Right lobe of liver (tissue), 6 donors: Measurements from ENCODE around the gene CASP7. TPM values are rescaled to one million over a fixed set of nuclear protein-coding genes. Genes with fewer than 3 reads are reported as not detected.

Experiments used
- ATAC-seq, 4 donors: fragments of 200-7000 bp; cut with Tn5 transposase; one replicate each; pipeline ENCODE4 v1.9.1; 2020; ENCODE audit warnings: mild to moderate bottlenecking in 4 of 4, moderate library complexity in 4 of 4
- DNase-seq, 3 donors: peaks; one replicate each; pipeline ENCODE4 v3.0.0-alpha.2; 2020
- H3K27ac ChIP-seq, 3 donors: fragments of 200-600 bp; one replicate each; pipeline ENCODE4 v1.8.0; 2022
- H3K27me3 ChIP-seq, 2 donors: fragments of 200-600 bp; one replicate each; pipeline ENCODE4 v1.8.0; 2022
- H3K36me3 ChIP-seq, 4 donors: fragments of 200-600 bp; sonication (generic) in 1 of 4; one replicate each; pipeline versions ENCODE4 v1.5.1 to v1.8.0; 2017 to 2022; ENCODE audit warnings: control low read depth in 1 of 4
- H3K4me1 ChIP-seq, 4 donors: fragments of 200-600 bp; sonication (generic) in 1 of 4; one replicate each; pipeline versions ENCODE4 v1.5.1 to v1.8.0; 2017 to 2022; ENCODE audit warnings: control low read depth in 1 of 4
- H3K4me3 ChIP-seq, 3 donors: fragments of 200-600 bp; one replicate each; pipeline ENCODE4 v1.8.0; 2022
- H3K9me3 ChIP-seq, 4 donors: fragments of 200-600 bp; sonication (generic) in 1 of 4; one replicate each; pipeline versions ENCODE4 v1.5.1 to v1.8.0; 2017 to 2022; ENCODE audit warnings: control low read depth in 1 of 4
- POLR2A ChIP-seq: fragments of 450-650 bp; IDR thresholded peaks from one replicate; pipeline ENCODE4 v1.6.1; 2017; ENCODE audit warnings: antibody characterized with exemption, mild to moderate bottlenecking
- WGBS: methylation state at CpG from one replicate; pipeline ENCODE4 v1.1.6; 2018; ENCODE audit warnings: low coverage, low lambda C conversion rate; ENCODE audit not compliant: insufficient coverage; ENCODE audit errors: missing lambda C conversion rate; 5-methylcytosine and 5-hydroxymethylcytosine counted together
- intact Hi-C, 2 donors: fragments of 100-400 bp; cut with DNase I; formaldehyde crosslinking; loops; one replicate each; pipeline versions ENCODE4 v1.11.2 to v1.14.1; 2022
- total RNA-seq, 6 experiments: library from RNA; depleted of rRNA in 2 of 6; stranded (reverse); fragments of >200 nt in 2 of 6; fragmentation: NEBNext Ultra II Directional in 3 of 6; extraction: Animal tissue kit (Norgen Biotek cat#: 25700) in 3 of 6; gene quantifications; one replicate each; pipeline versions ENCODE4 v1.1.0 to v1.2.4, GENCODE V29; 2016 to 2023
- TF ChIP-seq, protein P1 (sequence below), 4 donors: fragments of 200-600 bp in 3 of 4; fragments of 450-650 bp in 1 of 4; IDR thresholded peaks; one replicate each; pipeline versions ENCODE4 v1.5.1 to v1.8.0; 2016 to 2022; ENCODE audit warnings: antibody characterized with exemption in 4 of 4, mild to moderate bottlenecking in 2 of 4
- donor health status: DM: no; HTN: yes; CAD: no.
- donor health status: DM: no; HTN: no; CAD: no.
- donor health status: DM: no; HTN: no; CAD: no.
- donor health status: DM: no; HTN: yes; CAD: no.
- donor health status: DM: no; HTN: yes; CAD: no.

CASP7 gene
- total RNA-seq, 6 experiments from 2014 or later = 9.5 to 24.7 (median 12.4) TPM

DNA sequence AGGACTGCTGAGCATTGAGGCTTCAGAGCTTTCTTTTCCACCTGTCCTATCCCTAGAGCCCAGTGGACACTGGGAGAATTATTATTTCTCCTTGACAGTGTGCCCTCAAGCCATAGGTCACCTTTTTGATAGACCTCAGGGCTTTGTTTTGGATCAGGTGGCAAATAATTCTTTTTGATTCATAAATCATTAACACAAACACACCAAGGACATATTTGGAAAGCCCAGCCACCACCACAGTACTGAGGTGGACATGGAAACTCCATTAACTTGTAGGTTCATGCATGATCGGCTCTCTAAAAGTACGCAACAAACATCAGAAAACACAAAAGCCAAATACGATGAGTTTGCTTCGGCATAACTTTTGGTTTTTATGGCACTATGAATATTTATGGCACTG lies 53.9 kb downstream of the CASP7 start:
- H3K36me3 ChIP-seq = peaks cover 0 to 19% (median 6%) of the 10 kb centered on the region in 4 donors
- DNase-seq (no peak), ATAC-seq (no peak)
- no peaks in the 10 kb centered on the region for H3K9me3 ChIP-seq
- no peaks in the 10 kb centered on the region for H3K4me1 ChIP-seq
- intact Hi-C loops = no loop called here
- H3K4me3 ChIP-seq = no peak overlapping the region
- TF ChIP-seq POLR2A = no peak
- TF ChIP-seq, protein P1, sequence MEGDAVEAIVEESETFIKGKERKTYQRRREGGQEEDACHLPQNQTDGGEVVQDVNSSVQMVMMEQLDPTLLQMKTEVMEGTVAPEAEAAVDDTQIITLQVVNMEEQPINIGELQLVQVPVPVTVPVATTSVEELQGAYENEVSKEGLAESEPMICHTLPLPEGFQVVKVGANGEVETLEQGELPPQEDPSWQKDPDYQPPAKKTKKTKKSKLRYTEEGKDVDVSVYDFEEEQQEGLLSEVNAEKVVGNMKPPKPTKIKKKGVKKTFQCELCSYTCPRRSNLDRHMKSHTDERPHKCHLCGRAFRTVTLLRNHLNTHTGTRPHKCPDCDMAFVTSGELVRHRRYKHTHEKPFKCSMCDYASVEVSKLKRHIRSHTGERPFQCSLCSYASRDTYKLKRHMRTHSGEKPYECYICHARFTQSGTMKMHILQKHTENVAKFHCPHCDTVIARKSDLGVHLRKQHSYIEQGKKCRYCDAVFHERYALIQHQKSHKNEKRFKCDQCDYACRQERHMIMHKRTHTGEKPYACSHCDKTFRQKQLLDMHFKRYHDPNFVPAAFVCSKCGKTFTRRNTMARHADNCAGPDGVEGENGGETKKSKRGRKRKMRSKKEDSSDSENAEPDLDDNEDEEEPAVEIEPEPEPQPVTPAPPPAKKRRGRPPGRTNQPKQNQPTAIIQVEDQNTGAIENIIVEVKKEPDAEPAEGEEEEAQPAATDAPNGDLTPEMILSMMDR (IDR thresholded peaks at IDR 0.05) = no peak
- H3K27me3 ChIP-seq = no peaks in the 10 kb centered on the region
- no peak overlapping the region for H3K27ac ChIP-seq
- WGBS = 98% methylated on average over 4 of the region's 4 CpGs

DNA sequence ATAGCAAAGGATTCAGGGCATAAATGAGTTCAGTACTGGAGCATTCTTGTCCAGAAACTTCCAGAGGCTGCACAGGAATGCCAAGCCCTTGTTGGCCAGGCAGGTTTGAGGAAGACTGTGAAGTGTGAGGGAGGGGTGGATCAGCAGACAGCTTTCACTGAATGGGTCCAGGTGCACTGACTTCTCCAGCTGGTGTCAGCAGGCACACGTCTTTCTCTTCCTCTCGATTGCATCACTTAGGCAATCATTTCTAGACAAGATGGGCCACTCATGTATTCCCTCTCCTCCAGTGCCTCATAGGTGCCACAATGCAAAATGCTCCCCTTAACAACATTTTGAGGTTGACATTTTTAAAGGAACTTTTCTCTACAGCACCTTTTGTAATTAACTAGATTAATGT lies 56.2 kb downstream of the CASP7 start:
- DNase-seq (peak in 1 of 3 donors; percentile 21), ATAC-seq (peak; percentile 82 to 97 (median 93))
- no peak for TF ChIP-seq POLR2A
- TF ChIP-seq, protein P1 (IDR thresholded peaks at IDR 0.05) = peak in 3 of 4 donors; percentile 21 to 46 (median 30)
- H3K36me3 ChIP-seq = no peaks in the 10 kb centered on the region
- no peaks in the 10 kb centered on the region for H3K4me1 ChIP-seq
- H3K27ac ChIP-seq = no peak overlapping the region
- no peak overlapping the region for H3K4me3 ChIP-seq
- H3K9me3 ChIP-seq = no peaks in the 10 kb centered on the region
- 25% methylated on average over 2 of the region's 2 CpGs for WGBS
- no peaks in the 10 kb centered on the region for H3K27me3 ChIP-seq
- intact Hi-C loops = no loop called here

DNA sequence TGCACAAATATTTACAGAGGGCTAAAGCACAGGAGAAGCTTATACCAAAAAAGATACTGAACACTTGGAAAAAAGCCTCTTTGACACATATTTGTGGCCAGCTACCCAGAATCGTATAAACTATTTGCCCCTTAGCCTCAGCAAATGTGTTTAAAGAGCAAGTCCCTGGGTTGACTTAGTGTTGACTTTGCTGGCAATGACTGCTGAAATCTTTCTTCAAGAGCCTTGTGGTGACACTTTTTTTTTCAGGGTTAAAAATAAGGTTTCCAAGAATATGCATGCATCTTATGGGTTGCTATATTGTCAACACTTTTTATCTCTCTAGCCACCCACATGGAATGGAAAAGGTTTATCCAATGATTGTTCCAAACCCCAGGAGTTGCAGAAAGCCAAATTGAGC lies 56.9 kb downstream of the CASP7 start:
- intact Hi-C loops = no loop called here
- H3K27ac ChIP-seq = no peak overlapping the region
- TF ChIP-seq, protein P1 (IDR thresholded peaks at IDR 0.05) = no peak
- no peak for TF ChIP-seq POLR2A
- no peaks in the 10 kb centered on the region for H3K9me3 ChIP-seq
- H3K27me3 ChIP-seq = no peaks in the 10 kb centered on the region
- WGBS = 38% methylated on average over 1 of the region's 1 CpG
- H3K4me3 ChIP-seq = no peak overlapping the region
- no peaks in the 10 kb centered on the region for H3K36me3 ChIP-seq
- DNase-seq (no peak), ATAC-seq (peak in 1 of 4 donors; percentile 30)
- H3K4me1 ChIP-seq = no peaks in the 10 kb centered on the region

DNA sequence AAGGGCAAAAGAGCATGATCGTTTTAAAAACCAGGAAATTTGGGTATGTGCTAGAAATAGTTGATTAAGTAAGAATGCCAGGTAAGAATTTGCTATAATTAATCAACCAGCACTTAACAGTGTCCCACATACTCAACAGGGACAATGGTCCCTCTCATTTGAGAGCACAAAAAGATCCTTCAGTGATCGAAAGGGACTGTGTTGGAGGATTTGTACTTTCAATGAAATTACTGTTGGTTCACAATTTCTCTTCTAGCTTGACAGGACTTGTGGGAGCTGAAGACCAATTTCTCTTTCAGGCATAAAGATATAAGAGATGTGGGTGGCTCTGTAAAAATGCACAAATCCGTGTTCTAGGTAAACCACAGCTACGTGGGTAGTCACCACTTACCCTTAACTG lies 59.3 kb downstream of the CASP7 start:
- Histone ChIP-seq H3K36me3 (no peaks in the 10 kb centered on the region), H3K27ac (no peak overlapping the region), H3K9me3 (no peaks in the 10 kb centered on the region), H3K4me3 (no peak overlapping the region), H3K27me3 (no peaks in the 10 kb centered on the region), H3K4me1 (no peaks in the 10 kb centered on the region)
- ATAC-seq = no peak
- no peak for DNase-seq
- 79% methylated on average over 4 of the region's 4 CpGs for WGBS
- intact Hi-C loops = no loop called here
- TF ChIP-seq POLR2A = no peak
- TF ChIP-seq, protein P1 (IDR thresholded peaks at IDR 0.05) = no peak

DNA sequence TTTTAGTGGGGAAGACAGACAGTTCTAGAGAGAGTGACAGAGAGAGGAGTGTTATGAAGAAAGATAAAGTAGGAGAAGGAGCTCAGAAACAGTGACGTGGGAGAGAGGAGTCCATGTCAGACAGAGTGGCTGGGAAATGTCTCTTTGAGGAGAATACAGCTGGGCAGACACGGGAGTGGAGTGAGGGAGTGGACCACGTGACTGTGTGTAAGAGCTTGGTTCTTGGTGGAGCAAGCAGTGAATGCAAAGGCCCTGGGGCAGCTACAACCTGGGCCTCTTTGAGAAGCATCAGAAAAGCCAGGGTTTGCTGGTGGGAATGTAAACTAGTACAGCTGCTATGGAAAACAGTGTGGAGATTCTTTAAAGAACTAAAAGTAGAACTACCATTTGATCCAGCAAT lies 59.9 kb downstream of the CASP7 start:
- no peak for ATAC-seq
- H3K36me3 ChIP-seq = no peaks in the 10 kb centered on the region
- no peaks in the 10 kb centered on the region for H3K9me3 ChIP-seq
- DNase-seq = no peak
- no peak overlapping the region for H3K27ac ChIP-seq
- no peak overlapping the region for H3K4me3 ChIP-seq
- no peak for TF ChIP-seq POLR2A
- TF ChIP-seq, protein P1 (IDR thresholded peaks at IDR 0.05) = no peak
- no peaks in the 10 kb centered on the region for H3K4me1 ChIP-seq
- no peaks in the 10 kb centered on the region for H3K27me3 ChIP-seq
- WGBS = 59% methylated on average over 3 of the region's 3 CpGs
- intact Hi-C loops = no loop called here
